ENCODE results near the gene LDB2.

The LDB2 gene

GRCh38 chr4:16772366-16772850, 126.0 kb downstream of the LDB2 start:
- Histone ChIP-seq H3K27me3 (replicated peaks; ENCODE audit: insufficient read depth, low read length) (no peaks in the 10 kb centered on the region), H3K9me2 (replicated peaks; ENCODE audit: insufficient read depth, low read length) (no peaks in the 10 kb centered on the region), H3K4me1 (ENCODE audit: low read length) (no peaks in the 10 kb centered on the region), H3K9me3 (replicated peaks; ENCODE audit: insufficient read depth, low read length) (no peaks in the 10 kb centered on the region), H2AFZ (ENCODE audit: low read length) (no peak overlapping the region), H3K27ac (ENCODE audit: low read length) (no peak overlapping the region), H3K36me3 (replicated peaks; ENCODE audit: insufficient read depth, low read length) (no peaks in the 10 kb centered on the region), H3K4me3 (ENCODE audit: low read length) (no peak overlapping the region), H3K9ac (ENCODE audit: low read length) (no peak overlapping the region), H3F3A (ENCODE audit: insufficient read depth, low read length) (no peaks in the 10 kb centered on the region), H3K79me2 (ENCODE audit: low read length) (no peaks in the 10 kb centered on the region), H4K20me1 (ENCODE audit: insufficient read depth, low read length) (no peaks in the 10 kb centered on the region), H3K4me2 (ENCODE audit: low read depth, low read length) (no peak overlapping the region)
- TF ChIP-seq EZH2phosphoT487 (IDR thresholded peaks at IDR 0.05; ENCODE audit: low read length), result no peak
- no peak for TF ChIP-seq CTCF (IDR thresholded peaks at IDR 0.05; ENCODE audit: low read length)
- TF ChIP-seq EZH2 (optimal IDR thresholded peaks at IDR 0.05; ENCODE audit: low read depth, low read length), result no peak
- DNase-seq, result no peak

- H4K20me1 ChIP-seq (ENCODE audit: insufficient read depth, low read length), result no peaks in the 10 kb centered on the region
- H3K4me2 ChIP-seq (ENCODE audit: low read depth, low read length), result no peak overlapping the region
Observed at GRCh38 chr4:16770710-16771285, 127.6 kb downstream of the LDB2 start.

GRCh38 chr4:16767861-16768260, 130.6 kb downstream of the LDB2 start:
- H3K27ac ChIP-seq (ENCODE audit: low read length), result no peak overlapping the region
- no peak for DNase-seq
- H3K9ac ChIP-seq (ENCODE audit: low read length), result no peak overlapping the region
- no peak overlapping the region for H3K4me3 ChIP-seq (ENCODE audit: low read length)
- H3K36me3 ChIP-seq (replicated peaks; ENCODE audit: insufficient read depth, low read length), result no peaks in the 10 kb centered on the region
- no peaks in the 10 kb centered on the region for H3F3A ChIP-seq (ENCODE audit: insufficient read depth, low read length)
- H4K20me1 ChIP-seq (ENCODE audit: insufficient read depth, low read length), result no peaks in the 10 kb centered on the region
- TF ChIP-seq CTCF (IDR thresholded peaks at IDR 0.05; ENCODE audit: low read length), result no peak
- no peak for TF ChIP-seq EZH2 (optimal IDR thresholded peaks at IDR 0.05; ENCODE audit: low read depth, low read length)
- no peak for TF ChIP-seq EZH2phosphoT487 (IDR thresholded peaks at IDR 0.05; ENCODE audit: low read length)
- H2AFZ ChIP-seq (ENCODE audit: low read length), result no peak overlapping the region
- H3K4me1 ChIP-seq (ENCODE audit: low read length), result no peaks in the 10 kb centered on the region
- H3K4me2 ChIP-seq (ENCODE audit: low read depth, low read length), result no peak overlapping the region
- H3K79me2 ChIP-seq (ENCODE audit: low read length), result no peaks in the 10 kb centered on the region
- H3K9me2 ChIP-seq (replicated peaks; ENCODE audit: insufficient read depth, low read length), result no peaks in the 10 kb centered on the region
- H3K9me3 ChIP-seq (replicated peaks; ENCODE audit: insufficient read depth, low read length), result no peaks in the 10 kb centered on the region
- H3K27me3 ChIP-seq (replicated peaks; ENCODE audit: insufficient read depth, low read length), result no peaks in the 10 kb centered on the region

More at GRCh38 chr4:16770710-16771285, 127.6 kb downstream of the LDB2 start:
- H3K9me2 ChIP-seq (replicated peaks; ENCODE audit: insufficient read depth, low read length), result no peaks in the 10 kb centered on the region
- H3K9ac ChIP-seq (ENCODE audit: low read length), result no peak overlapping the region
- no peaks in the 10 kb centered on the region for H3F3A ChIP-seq (ENCODE audit: insufficient read depth, low read length)
- no peaks in the 10 kb centered on the region for H3K36me3 ChIP-seq (replicated peaks; ENCODE audit: insufficient read depth, low read length)
- H3K9me3 ChIP-seq (replicated peaks; ENCODE audit: insufficient read depth, low read length), result no peaks in the 10 kb centered on the region
- no peak overlapping the region for H3K27ac ChIP-seq (ENCODE audit: low read length)
- no peak for TF ChIP-seq EZH2 (optimal IDR thresholded peaks at IDR 0.05; ENCODE audit: low read depth, low read length)
- no peak for TF ChIP-seq CTCF (IDR thresholded peaks at IDR 0.05; ENCODE audit: low read length)
- TF ChIP-seq EZH2phosphoT487 (IDR thresholded peaks at IDR 0.05; ENCODE audit: low read length), result no peak
- H3K27me3 ChIP-seq (replicated peaks; ENCODE audit: insufficient read depth, low read length), result no peaks in the 10 kb centered on the region
- no peaks in the 10 kb centered on the region for H3K79me2 ChIP-seq (ENCODE audit: low read length)
- no peak overlapping the region for H2AFZ ChIP-seq (ENCODE audit: low read length)
- H3K4me3 ChIP-seq (ENCODE audit: low read length), result no peak overlapping the region
- no peak for DNase-seq
- H3K4me1 ChIP-seq (ENCODE audit: low read length), result no peaks in the 10 kb centered on the region

Measured in MM.1S (cell line).